Stimulated activated CD4-positive, alpha-beta T cell treated with anti-CD3 and anti-CD28 coated beads, Interleukin-12 subunit alpha, Interleukin-12 subunit beta, amount 100 ng/mL, for 48 hours (primary cell): Measurements from ENCODE around the gene CLEC16A.
A peak's percentile ranks its signal among the peaks of the same experiment; 100 is the strongest.

Experiments used
- DNase-seq, 3 donors: peaks; one replicate each; pipeline ENCODE4 v3.0.0-alpha.2; 2020; ENCODE audit warnings: low read depth in 2 of 3, low spot score in 1 of 3

Gene CLEC16A

DNA sequence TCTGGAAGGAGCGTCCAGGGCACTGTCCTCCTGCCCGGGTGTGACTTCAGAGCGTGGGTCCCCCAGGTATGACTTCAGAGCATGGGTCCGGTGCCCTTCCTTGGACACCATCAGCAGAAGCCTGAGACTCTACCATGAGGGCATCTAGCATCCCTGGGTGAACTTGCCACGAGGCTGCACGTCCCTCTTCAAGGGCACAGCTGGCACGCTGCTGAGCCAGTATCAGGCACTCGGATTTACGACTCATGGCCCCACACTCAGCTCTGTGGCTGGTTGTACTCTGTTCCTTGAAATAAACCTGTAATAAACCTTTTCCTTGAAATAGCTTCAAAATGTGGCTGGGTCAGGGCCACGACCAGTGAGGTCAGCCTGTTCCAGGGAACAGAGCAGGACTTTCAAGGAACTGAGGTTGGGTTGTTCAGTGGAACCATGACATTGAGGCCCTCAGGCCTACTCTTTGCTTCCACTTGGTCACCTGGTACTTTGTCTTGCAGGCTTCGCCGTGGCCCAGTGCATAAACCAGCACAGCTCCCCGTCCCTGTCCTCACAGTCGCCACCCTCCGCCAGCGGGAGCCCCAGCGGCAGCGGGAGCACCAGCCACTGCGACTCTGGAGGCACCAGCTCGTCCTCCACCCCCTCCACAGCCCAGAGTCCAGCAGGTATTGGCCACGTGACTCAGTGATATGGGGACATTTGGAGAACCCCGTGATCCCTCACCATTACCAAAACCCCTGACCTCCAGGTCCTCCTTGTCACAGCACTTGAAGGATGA is 221.7 kb downstream of the CLEC16A start:
- no peak for DNase-seq

DNA sequence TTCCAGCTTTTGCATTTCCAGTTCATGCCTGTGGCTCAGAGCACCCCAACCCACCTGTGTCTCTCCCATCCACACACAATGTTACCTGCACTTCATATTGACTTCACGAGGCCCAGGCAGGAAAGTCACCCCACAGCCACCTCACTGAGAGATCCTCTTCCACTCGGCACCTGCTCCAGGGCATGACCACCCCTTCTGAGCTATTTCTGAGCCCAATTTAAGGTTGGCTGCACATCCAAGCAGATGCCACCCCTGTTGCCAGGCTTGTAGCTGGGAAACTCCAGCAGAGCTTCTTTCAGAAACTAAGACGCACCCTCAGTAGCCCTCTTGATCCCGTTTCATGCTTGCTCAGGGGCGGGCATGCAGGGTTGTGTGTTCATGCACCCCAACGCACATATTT is 223.2 kb downstream of the CLEC16A start:
- DNase-seq, result no peak

DNA sequence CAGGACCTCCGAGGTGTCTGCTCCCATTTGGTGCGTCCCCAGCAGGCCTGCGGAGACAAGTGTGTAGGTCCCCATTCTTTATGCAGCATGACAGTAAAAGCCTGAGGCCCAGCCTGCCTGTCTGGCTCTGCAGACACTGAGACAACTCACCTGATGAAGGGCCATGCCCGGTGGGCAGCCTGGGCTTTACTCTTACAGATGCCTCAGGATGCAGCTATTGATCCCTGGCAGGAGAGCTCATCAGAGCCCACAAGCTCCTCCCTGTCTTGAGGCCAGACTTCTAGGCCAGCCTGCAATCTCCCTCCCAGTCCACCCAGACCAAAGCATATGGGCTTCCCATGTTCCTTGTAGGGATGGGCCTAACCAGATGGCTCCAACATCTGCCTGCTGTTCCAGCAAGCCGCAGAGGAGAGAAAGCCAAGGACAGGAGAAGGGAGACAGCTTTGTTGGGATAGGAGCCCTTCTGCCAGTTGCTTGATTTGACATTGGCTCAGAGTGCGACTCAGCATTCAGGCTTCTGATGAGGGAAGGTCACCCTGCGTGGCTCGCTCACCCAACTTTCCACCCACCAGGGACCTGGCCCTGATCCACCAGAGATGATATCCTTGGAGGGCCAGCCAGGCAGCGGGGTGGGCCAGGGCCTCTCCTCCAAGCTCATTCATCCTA is 224.2 kb downstream of the CLEC16A start:
- no peak for DNase-seq

DNA sequence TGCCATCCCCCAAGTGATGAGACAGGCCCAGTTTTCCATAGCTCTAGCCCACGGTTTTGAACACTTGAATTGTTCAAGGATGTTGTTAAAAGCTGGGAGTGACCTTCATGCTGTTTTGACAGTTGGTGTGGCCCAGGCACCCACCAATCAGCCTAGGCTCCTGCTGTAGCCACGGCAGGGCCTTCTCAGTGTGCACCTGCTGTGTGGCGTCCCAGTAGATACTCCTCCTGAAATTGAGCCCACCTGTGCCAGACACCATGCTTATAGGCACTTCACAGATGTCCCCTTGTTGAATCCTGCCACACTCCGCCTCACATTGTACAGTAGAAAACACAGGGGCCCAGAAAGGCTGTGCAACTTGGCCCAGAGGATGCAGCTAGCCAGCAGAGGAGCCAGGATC is 225.3 kb downstream of the CLEC16A start:
- DNase-seq, result no peak

DNA sequence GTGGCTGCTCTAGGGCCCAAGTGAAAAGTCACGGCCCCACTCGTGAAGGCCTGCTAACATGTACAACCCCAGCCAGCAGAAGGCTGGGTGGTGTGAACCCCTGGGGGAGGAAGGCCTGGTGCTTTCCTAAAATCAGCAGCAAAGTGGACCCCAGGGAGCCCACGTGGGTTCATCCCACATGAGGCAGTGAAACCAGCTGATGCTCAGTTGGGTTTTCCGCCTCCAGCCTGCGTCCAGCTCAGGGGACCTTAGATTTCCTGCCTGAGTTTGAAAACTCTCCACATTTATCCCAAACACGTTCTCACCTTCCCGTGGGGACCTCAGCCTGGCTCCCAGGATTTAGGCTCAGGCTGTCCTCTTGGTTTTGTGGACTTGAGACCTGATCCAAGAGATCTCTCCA is 225.8 kb downstream of the CLEC16A start:
- no peak for DNase-seq

DNA sequence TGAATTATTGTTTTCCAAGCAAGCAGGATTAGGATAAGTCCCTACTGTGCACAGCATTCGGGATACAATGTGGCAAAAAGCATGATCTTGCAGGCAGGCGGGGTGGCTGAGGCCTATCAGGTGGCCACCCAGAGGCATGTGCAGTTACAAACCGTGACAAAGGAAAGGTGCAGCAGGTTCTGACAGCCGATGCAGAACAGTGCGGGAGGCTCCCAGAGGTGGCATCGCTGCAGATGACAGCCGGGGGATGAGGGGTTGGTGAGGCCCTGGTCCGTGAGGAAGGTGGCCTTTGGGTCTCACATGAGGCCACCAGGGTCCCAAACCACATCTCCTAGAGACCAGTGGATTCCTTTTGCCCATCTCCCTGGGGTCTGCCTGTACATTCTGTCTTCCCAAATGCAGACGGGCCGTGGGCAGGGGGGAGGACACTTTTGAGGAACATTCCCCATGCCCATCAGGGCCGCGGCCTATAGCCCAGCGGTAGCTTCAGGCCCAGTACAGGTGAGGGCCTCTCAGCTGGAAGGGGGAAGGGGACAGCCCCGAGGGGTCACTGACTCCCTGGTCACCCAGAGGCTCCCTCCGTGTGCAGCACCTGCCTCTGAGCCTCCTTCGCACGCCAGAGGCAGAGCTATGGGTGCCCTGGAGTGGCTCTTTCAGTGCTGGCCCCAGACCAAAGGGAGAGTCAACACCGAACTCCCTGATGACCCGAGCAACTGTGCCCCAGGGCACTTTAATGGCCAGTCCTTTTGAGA is 226.5 kb downstream of the CLEC16A start:
- DNase-seq, result no peak

DNA sequence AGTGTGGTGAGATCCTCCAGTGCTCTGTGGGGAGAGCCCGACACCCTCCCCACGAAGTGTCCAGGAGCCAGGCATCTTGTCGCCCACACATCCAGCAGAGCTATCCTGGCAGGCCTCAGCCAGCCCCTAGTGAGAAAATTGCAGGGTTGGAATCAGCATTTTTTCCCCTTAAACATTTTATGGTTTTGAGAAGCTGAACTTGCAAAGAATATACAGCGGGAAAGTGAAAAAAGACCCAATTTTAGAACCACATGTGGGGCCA is 227.0 kb downstream of the CLEC16A start:
- DNase-seq, result no peak

DNA sequence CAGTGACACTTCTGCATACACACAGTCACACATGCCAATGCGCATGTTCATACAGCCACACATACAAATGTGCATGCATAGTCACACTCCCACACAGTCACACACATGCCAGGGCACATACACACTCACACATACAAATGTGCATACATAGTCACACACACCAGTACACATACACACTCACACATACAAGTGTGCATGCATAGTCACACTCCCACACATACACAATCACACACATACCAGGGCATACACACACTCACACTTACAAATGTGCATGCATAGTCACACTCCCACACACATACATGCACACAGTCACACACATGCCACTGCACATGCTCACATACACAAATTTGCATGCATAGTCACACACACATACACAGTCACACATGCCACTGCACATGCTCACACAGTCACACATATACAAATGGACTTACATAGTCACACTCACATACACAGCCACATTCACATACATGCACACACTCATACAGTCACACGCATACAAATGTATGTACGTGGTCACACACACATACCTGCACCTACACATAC is 227.5 kb downstream of the CLEC16A start:
- DNase-seq, result no peak

DNA sequence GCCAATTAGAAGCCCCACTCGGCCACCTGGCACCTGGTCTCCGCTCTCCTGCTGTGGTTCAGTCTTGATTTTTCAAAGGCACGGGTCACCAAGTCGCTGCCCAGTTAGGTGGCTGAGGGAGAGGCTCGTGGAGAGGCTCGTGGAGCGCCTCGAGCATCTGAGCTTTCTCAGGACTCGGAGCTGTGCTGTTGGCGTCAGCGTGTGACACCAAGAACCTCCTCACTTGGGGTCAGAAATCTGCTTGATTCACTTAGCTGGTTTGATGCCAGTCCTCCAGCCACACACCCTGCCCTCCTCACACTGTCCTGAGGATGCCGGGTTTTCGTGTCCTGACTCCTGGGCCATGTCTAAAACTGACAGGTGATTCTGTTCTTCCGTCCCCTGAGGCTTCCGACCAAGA is 229.1 kb downstream of the CLEC16A start:
- DNase-seq, result no peak

DNA sequence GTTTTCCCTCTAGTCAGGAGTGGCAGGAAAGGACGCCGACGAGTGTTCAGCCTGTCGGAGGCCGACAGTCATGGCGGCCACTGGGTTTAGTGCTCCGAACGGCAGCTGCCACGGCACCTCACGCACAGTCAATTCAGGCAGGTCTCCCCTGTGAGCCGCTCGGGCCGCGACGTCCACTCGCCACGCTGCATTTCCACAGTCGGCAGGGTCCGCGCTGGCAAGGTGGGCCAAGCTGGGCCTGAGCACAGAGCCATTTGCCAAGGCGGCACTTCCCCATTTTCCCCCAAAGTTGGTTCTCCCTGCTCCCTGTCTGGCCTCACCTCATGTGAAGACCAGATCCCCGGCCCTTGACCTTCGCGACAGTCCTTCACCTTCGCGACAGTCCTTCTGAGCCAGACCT is 229.8 kb downstream of the CLEC16A start:
- no peak for DNase-seq

DNA sequence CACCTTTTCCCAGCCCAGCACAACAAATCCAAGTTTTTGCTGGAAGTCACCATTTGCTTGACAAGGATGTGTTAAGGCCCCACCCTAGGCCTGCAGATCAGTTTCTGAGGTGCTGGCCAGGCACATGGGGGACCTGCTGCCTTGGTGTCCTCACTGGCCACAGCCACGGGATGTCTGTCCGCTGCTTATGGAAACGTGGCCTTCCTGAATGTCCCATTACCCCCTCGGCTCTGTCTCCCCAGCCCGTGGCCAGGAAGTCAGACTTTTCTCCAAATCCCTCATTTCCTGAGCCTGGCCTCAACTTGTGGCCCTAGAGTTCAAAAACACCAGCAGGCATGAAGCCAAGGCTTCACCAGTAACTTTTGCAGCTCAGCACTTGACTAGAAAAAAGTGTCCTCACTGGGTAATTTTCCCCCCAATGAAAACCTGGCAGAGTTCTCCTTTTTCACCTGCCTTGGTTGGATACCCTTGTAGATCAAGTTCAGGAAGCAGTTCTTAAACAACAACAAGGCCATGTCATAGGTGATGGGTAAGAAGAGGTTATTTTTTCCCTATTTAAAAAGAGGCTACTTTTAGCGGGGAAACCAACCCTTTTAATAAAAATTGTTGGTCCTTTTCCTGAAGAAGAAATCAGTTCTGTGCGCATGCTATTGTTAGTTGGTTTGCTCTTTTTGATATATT is 230.9 kb downstream of the CLEC16A start:
- DNase-seq, result no peak

DNA sequence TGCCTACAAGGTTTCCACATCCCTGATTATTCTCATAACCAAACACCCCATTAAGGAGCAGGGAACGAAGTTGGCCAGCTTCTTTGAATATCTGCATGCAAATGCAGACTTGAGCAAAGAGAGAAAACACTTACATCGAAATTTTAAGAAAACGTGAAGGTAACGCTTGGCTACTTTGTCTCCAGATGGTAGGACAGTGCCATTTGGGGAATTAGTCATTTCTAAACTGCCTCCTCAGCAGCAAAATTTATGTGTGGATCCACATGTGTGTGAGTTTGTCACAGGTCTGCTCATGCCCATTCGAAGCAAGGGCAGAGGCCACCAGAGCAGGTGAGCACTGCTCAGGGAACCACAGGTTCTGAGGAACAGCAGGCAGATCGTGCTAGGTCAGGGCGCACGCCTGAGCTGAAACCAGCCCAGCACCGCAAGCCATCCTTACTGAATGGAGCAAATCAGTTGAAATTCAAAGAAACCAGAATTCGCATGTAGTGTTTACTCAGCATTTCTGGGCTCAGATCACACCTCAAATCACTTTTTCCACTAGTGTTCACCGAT is 231.5 kb downstream of the CLEC16A start:
- peak; percentile 17 to 54 (median 27) for DNase-seq

DNA sequence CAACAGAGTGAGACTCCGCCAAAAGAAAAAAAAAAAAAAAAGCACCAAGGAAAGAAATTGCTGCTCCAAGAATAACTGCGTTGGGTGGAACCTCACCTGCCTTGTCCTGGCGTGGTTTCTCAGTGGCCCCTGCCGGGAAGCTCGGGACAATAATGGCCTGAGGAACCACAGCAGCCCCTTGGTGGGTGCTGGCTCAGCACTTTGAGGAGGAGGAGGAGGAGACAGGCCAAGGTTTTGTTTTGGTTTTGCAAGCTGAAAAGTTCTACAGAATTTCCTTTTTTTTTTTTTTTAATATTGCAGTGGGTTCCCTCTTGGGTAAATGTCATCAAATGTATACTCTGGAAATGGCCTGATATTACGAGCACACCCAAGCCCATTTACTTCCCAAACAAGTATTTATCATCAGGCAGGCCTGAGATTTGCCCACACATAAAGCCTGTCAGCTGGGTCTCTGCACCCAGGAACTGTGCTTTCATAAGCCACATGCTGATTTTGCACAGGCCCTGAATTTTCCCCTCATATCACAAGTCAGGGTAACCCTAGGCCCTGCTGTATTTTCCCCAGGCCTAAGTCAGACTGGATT is 233.3 kb downstream of the CLEC16A start:
- no peak for DNase-seq

DNA sequence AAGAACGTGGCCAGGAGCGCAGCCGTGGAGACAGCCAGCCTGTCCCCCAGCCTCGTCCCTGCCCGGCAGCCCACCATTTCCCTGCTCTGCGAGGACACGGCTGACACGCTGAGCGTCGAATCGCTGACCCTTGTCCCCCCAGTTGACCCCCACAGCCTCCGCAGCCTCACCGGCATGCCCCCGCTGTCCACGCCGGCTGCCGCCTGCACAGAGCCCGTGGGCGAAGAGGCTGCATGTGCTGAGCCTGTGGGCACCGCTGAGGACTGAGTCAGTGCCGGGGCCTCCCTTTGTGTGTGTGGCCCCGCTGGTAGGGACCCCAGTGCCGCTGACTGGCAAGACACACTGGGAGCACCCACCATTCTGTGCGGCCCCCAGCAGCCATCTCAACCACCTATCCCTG is 234.1 kb downstream of the CLEC16A start:
- DNase-seq, result no peak

DNA sequence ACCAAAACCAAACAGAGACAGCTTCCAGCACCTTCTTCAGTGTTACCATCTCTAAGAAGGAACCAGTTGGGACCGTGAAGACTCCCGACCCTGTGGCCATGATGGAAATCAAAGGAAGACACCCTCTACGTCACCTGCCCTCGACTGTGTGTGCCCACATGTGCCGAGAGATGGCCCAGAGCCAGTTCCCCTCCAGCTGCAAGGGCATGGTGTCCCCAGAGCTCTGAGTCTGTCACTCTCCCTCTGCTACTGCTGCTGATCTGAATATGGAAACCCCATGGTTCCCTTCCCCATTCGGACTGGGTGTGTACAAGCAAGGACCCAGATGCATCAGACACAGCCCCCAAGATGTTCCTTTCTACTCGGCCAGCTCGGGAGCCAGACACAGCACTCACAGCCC is 235.2 kb downstream of the CLEC16A start:
- no peak for DNase-seq

DNA sequence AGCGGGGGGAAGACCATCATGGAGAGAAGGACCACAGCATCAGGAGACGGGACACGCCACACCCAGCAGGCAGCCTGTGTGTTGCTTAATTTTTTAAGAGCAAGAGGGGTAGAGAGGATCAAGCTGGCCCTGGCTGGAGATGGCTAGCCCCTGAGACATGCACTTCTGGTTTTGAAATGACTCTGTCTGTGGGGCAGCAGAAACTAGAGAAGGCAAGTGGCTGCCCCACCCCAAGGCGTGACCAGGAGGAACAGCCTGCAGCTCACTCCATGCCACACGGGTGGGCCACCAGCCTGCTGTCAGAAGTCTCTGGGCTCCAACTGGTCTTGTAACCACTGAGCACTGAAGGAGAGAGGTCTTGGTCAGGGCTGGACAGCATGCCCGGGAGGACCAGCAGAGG is 236.1 kb downstream of the CLEC16A start:
- DNase-seq, result no peak

DNA sequence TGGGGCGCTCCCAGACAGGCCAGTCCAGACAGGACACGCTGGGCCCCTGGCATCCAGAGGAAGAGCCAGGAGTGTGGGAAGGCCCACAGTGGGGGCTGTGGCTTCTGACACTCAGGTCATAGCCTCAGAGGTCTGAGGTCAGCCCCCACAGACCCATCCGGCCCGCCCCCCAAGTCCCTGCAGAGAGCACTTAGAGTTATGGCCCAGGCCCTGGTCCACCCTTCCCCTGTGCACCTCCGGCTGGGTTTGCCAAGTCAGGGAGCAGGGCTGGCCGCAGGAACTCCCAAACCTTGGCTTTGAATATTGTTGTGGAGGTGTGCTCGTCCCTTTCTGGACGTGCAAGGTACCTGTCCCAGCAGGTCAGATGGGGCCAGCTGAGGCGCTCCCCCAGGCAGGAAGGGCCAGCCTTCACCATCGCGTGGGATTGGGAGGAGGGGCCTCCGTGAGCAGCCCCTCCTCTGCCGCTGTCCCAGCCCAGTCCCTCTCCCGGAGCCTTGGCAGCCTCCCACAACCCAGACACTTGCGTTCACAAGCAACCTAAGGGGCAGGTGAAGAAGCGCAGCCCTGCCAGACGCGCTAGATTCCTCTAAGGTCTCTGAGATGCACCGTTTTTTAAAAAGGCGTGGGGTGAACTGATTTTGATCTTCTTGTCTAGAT is 237.0 kb downstream of the CLEC16A start:
- no peak for DNase-seq

DNA sequence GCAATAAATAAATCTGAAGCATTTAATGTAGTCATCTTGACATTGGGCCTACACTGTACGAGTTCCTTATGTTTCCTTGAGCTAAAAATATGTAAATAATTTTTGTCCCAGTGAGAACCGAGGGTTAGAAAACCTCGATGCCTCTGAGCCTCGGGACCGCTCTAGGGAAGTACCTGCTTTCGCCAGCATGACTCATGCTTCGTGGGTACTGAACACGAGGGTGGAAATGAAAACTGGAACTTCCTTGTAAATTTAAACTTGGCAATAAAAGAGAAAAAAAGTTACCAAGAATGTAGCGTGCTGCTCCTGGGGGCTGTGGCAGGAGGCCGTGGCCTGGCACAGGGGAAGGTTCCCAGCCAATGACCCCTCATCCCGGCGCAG is 237.5 kb downstream of the CLEC16A start:
- peak in 2 of 3 donors; percentile 30 to 34 for DNase-seq

DNA sequence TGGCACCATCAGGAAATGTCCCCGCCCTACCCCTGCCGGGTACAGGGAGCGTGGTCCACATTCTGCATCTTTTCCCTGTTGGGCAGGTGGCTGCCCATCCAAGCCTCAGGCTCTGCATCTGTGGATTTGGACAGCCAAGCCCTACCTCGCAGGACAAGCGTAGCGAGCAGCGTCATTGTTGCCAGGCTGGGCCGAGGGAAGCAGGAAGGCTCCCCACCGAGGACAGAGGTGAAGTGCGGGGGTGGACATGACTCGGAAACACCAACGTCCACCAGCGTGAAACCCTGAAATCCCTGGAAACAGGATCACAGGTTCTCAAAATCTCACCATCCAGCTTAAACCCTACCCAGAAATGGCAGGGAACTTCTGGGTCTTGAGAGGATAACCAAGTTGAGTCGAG is 238.0 kb downstream of the CLEC16A start:
- no peak for DNase-seq

DNA sequence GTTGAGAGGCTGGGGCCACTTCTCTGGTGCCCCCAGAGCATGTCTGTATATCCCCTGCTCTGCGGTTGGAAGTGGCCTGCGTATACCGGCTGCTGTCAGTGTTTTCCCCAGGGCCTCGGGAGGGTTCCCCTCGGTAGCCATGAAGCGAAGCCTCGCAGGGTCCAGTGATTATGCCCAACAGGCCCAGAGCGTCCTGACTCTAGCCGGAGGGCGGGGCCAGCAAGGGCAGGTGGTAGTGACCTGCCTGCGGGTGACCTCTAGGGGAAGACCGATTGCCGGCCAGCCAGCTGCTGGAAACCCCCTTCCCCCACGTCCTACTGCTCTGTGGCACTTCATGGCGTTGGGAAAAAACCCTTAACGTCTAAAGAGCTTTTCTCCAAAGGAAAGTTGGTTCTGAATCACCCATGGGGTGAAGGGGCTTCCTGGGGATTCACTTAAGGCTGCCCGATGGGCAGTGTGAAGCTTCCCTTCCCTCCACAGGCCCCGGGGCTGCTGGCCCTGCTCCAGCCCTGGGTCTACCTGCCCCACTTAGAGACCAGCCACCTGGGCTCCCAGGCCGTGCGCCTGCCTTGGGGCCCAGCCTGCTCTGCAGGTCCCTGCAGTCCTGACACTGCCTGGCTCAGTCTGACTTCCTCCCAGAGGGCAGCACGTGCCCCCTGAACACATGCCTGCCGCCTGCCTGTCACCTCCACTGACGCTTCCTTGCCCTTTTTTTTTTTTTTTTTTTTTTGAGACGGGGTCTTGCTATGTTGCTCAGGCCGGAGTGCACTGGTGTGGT is 238.9 kb downstream of the CLEC16A start:
- DNase-seq, result no peak
